Measurements from ENCODE around the gene KIAA1614.

Gene KIAA1614

DNA sequence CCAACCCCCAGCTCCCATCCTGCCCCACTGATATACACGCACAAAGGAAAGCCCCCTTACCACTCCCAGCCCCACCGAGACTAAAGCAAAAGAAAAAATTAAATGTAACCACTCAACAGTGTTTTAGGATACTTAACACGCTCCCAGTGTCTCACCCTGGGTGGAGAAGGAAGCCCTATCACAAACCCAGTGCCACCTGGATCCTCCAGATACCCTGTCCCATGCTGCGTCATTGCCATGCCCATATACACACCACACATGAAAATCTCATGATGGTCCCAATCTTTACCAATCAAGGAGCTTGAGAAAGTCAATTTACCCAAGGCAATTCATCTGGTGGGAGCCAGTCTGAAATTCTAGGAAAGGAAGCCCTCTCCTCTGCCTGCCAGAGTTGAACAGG is 11.2 kb downstream of the KIAA1614 start:
- no peak overlapping the region for H3K27ac ChIP-seq
- TF ChIP-seq, protein P1, sequence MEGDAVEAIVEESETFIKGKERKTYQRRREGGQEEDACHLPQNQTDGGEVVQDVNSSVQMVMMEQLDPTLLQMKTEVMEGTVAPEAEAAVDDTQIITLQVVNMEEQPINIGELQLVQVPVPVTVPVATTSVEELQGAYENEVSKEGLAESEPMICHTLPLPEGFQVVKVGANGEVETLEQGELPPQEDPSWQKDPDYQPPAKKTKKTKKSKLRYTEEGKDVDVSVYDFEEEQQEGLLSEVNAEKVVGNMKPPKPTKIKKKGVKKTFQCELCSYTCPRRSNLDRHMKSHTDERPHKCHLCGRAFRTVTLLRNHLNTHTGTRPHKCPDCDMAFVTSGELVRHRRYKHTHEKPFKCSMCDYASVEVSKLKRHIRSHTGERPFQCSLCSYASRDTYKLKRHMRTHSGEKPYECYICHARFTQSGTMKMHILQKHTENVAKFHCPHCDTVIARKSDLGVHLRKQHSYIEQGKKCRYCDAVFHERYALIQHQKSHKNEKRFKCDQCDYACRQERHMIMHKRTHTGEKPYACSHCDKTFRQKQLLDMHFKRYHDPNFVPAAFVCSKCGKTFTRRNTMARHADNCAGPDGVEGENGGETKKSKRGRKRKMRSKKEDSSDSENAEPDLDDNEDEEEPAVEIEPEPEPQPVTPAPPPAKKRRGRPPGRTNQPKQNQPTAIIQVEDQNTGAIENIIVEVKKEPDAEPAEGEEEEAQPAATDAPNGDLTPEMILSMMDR (IDR thresholded peaks at IDR 0.05) = no peak
- no peak overlapping the region for H3K4me3 ChIP-seq (ENCODE audit: low read depth in 1 of 2, low read length in 1 of 2)
- no peaks in the 10 kb centered on the region for H3K9me3 ChIP-seq
- peaks cover 28% of the 10 kb centered on the region for H3K27me3 ChIP-seq
- no peaks in the 10 kb centered on the region for H3K36me3 ChIP-seq
- no peaks in the 10 kb centered on the region for H3K4me1 ChIP-seq (ENCODE audit: control insufficient read depth in 1 of 2, insufficient read depth in 1 of 2, low read depth in 1 of 2, low read length in 1 of 2)

DNA sequence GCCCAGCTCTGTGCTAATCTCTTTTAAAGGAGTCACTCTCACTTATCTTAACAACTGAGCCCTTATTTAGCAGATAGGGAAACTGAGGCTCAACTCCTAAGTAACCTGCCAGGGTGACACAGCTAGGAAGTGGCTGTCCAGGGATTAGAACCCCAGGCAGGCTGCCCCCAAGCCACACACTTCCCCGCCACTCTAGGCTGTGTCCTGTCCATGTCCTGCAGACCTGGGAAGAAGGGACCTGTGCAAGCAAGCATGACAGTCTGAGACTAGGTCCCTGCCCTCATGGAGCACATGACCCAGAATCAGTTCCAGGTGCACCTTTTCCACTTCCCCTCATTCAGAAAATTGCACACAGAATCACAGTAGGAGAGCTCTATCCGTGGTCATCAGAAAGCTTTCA is 12.2 kb downstream of the KIAA1614 start:
- Histone ChIP-seq H3K27me3 (peaks cover 28% of the 10 kb centered on the region), H3K36me3 (no peaks in the 10 kb centered on the region), H3K4me3 (ENCODE audit: low read depth in 1 of 2, low read length in 1 of 2) (no peak overlapping the region), H3K9me3 (no peaks in the 10 kb centered on the region), H3K4me1 (ENCODE audit: control insufficient read depth in 1 of 2, insufficient read depth in 1 of 2, low read depth in 1 of 2, low read length in 1 of 2) (no peaks in the 10 kb centered on the region), H3K27ac (no peak overlapping the region)
- TF ChIP-seq, protein P1 (IDR thresholded peaks at IDR 0.05) = no peak

DNA sequence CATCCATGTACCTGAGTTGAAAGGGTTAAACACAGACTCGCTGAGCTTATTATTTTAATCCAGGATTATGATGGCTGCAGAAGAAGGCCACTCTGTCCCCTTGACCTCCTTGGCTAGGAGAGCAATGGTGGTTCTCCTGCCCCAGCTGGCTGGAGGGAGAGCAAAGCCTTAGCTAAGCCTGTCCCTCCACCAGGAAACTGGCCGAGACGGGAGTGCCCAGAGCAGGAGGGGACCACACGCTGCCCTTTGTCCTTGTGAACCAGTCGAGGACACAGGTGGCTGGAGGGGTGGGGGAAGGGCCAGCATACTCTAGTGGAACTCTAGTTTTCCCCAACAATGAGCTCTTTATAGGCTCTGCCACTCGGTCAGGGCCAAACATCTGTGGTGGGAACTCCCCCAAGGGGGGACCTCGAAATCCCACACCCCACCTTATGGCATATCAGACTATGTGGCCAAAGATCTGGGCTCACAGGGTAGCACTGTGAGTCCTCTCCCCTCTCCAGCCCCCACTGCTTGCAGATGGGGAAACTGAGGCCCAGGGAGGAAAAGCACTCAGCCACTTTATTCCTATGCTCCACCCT is 12.9 kb downstream of the KIAA1614 start:
- H3K27me3 ChIP-seq = peaks cover 28% of the 10 kb centered on the region
- H3K36me3 ChIP-seq = no peaks in the 10 kb centered on the region
- no peaks in the 10 kb centered on the region for H3K9me3 ChIP-seq
- no peaks in the 10 kb centered on the region for H3K4me1 ChIP-seq (ENCODE audit: control insufficient read depth in 1 of 2, insufficient read depth in 1 of 2, low read depth in 1 of 2, low read length in 1 of 2)
- no peak overlapping the region for H3K4me3 ChIP-seq (ENCODE audit: low read depth in 1 of 2, low read length in 1 of 2)
- H3K27ac ChIP-seq = no peak overlapping the region
- TF ChIP-seq, protein P1 (IDR thresholded peaks at IDR 0.05) = no peak

DNA sequence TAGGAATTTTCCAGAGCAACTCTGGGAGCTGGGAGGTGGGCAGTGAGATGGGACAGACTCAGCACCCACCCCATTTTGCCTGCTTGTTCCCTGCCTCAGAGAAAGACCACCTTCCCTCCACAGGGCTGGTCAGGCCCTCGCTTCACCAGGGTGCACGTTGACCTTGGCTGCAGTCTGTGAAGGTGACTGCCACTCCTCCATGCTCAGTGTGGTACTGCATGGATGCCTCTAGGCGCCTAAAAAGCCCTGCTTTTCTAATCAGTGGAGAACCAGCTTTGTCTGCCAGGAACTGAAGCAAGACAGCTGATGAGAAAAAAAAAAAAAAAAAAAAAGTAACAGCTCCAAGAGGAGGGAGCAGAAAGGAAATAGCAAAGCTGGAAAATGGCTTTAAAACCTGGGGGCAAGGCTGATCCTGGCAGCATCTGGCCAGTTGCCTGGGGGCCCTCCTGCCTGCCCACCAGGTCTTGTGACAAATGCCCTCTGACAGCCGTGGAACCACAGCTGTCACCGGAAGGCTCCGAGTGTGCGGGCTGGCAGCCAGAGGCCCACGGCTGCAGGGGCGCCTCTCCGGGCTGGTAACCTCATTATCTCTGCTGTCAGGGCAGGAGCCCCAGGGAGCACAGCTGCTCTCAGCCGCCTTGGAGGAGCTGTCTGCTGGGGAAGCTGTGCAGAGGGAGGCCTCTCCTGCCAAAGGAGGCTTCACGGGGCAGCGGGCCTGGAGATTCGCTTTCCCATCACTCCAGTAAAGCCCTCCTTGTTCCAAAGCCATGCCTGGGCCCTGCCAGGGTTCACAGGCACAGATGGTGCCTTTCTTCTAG is 13.7 kb downstream of the KIAA1614 start:
- no peaks in the 10 kb centered on the region for H3K36me3 ChIP-seq
- TF ChIP-seq, protein P1 (IDR thresholded peaks at IDR 0.05) = no peak
- no peak overlapping the region for H3K4me3 ChIP-seq (ENCODE audit: low read depth in 1 of 2, low read length in 1 of 2)
- no peaks in the 10 kb centered on the region for H3K9me3 ChIP-seq
- H3K4me1 ChIP-seq (ENCODE audit: control insufficient read depth in 1 of 2, insufficient read depth in 1 of 2, low read depth in 1 of 2, low read length in 1 of 2) = no peaks in the 10 kb centered on the region
- peaks cover 28% of the 10 kb centered on the region for H3K27me3 ChIP-seq
- H3K27ac ChIP-seq = no peak overlapping the region

DNA sequence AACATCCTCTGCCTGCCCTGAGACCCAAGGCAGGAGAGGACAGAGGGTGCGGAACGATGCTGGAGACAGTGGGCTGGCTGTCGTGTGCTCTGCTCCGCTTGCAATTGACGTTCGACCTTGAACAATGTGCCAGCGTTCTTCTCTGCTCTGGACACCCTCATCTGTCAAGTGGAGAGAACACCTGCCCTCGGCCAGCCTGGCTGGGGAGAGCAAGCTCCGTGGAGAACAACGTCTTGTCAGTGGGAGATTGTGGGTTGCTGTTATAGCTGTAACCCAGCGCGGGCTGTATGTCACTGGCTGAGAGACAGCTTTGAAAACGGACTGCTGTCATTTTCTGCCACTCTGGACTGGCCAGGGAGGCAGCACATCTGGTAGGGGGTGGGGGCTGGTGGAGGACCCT is 14.7 kb downstream of the KIAA1614 start:
- H3K4me1 ChIP-seq (ENCODE audit: control insufficient read depth in 1 of 2, insufficient read depth in 1 of 2, low read depth in 1 of 2, low read length in 1 of 2) = no peaks in the 10 kb centered on the region
- peaks cover 28% of the 10 kb centered on the region for H3K27me3 ChIP-seq
- H3K9me3 ChIP-seq = no peaks in the 10 kb centered on the region
- no peak overlapping the region for H3K27ac ChIP-seq
- TF ChIP-seq, protein P1 (IDR thresholded peaks at IDR 0.05) = no peak
- H3K4me3 ChIP-seq (ENCODE audit: low read depth in 1 of 2, low read length in 1 of 2) = no peak overlapping the region
- no peaks in the 10 kb centered on the region for H3K36me3 ChIP-seq

All from neutrophil (primary cell).